Lower lobe of right lung (tissue), 2 donors: ENCODE results near the gene REXO5. TPM values are rescaled to one million over a fixed set of nuclear protein-coding genes. Genes with fewer than 3 reads are reported as not detected.

ENCODE experiments used
- ATAC-seq, 2 donors: fragments of 200-7000 bp; cut with Tn5 transposase; one replicate each; pipeline ENCODE4 v1.9.1; 2020 to 2022; ENCODE audit warnings: mild to moderate bottlenecking in 2 of 2, moderate library complexity in 2 of 2
- DNase-seq: peaks from one replicate; pipeline ENCODE4 v3.0.0-alpha.2; 2020
- H3K27ac ChIP-seq: fragments of 200-600 bp; one replicate; pipeline ENCODE4 v1.8.0; 2022
- H3K27me3 ChIP-seq: fragments of 200-600 bp; one replicate; pipeline ENCODE4 v1.8.0; 2022; ENCODE audit warnings: low read depth
- H3K36me3 ChIP-seq: fragments of 200-600 bp; one replicate; pipeline ENCODE4 v1.8.0; 2022; ENCODE audit warnings: mild to moderate bottlenecking
- H3K4me1 ChIP-seq: fragments of 200-600 bp; one replicate; pipeline ENCODE4 v1.8.0; 2022
- H3K4me3 ChIP-seq: fragments of 200-600 bp; one replicate; pipeline ENCODE4 v1.8.0; 2022; ENCODE audit warnings: mild to moderate bottlenecking
- H3K9me3 ChIP-seq: fragments of 200-600 bp; one replicate; pipeline ENCODE4 v1.8.0; 2022
- CTCF ChIP-seq: fragments of 200-600 bp; IDR thresholded peaks from one replicate; pipeline ENCODE4 v1.8.0; 2022; ENCODE audit warnings: antibody characterized with exemption, mild to moderate bottlenecking
- intact Hi-C: fragments of 100-400 bp; cut with DNase I; formaldehyde crosslinking; loops from one replicate; pipeline ENCODE4 v1.11.0; 2022
- total RNA-seq: library from RNA; stranded (reverse); fragmentation: NEBNext Ultra II Directional; extraction: Animal tissue kit (Norgen Biotek cat#: 25700); gene quantifications from one replicate; pipeline ENCODE4 v1.2.1, GENCODE V29; 2021
- donor health status: DM: no; HTN: yes; CAD: no; lungs with severe emphysema.

The REXO5 gene
- total RNA-seq, 1 donor from 2014 or later: 4.7 TPM

GRCh38 chr16:20894388-20894787 is 88.1 kb downstream of the REXO5 start:
- H3K4me1 ChIP-seq: peaks cover 39% of the 10 kb centered on the region

GRCh38 chr16:20897253-20897897 is 91.0 kb downstream of the REXO5 start:
- H3K27ac ChIP-seq: no peak overlapping the region
- no peak overlapping the region for H3K4me3 ChIP-seq
- TF ChIP-seq CTCF: no peak
- H3K27me3 ChIP-seq: no peaks in the 10 kb centered on the region
- peaks cover 40% of the 10 kb centered on the region for H3K4me1 ChIP-seq
- no peak for DNase-seq
- ATAC-seq: no peak
- H3K36me3 ChIP-seq: peaks cover 32% of the 10 kb centered on the region
- intact Hi-C loops: no loop called here
- no peaks in the 10 kb centered on the region for H3K9me3 ChIP-seq

More at GRCh38 chr16:20894388-20894787, 88.1 kb downstream of the REXO5 start:
- Histone ChIP-seq H3K9me3 (no peaks in the 10 kb centered on the region), H3K27ac (no peak overlapping the region), H3K27me3 (no peaks in the 10 kb centered on the region), H3K36me3 (peaks cover 32% of the 10 kb centered on the region), H3K4me3 (no peak overlapping the region)
- ATAC-seq (no peak), DNase-seq (no peak)
- no peak for TF ChIP-seq CTCF
- intact Hi-C loops: no loop called here

- Histone ChIP-seq H3K27ac (peak overlapping the region; percentile 7), H3K4me3 (no peak overlapping the region), H3K27me3 (no peaks in the 10 kb centered on the region), H3K36me3 (peaks cover 32% of the 10 kb centered on the region), H3K4me1 (peaks cover 45% of the 10 kb centered on the region), H3K9me3 (no peaks in the 10 kb centered on the region)
- ATAC-seq (no peak), DNase-seq (no peak)
- no peak for TF ChIP-seq CTCF
- intact Hi-C loops: no loop called here
Observed at GRCh38 chr16:20897922-20898321, 91.6 kb downstream of the REXO5 start.

DNA sequence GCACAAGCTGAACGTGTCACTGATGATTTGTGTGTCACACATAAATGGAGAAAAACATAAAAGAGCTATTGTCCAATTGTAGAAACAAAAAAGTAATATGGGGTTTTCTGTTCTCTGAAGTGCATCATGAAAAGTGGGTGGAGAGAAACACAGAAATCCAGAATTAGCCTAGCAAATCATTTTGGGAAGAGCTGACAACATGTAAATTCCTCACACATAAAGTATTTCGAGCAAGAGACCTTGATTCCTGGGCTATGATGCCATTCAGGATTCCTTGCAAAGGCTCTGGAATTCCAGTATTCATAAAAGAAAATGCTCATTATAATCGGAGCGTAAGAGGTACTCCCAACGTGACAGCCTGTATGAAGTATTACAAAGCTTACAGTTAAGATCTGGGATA is 92.7 kb downstream of the REXO5 start:
- Histone ChIP-seq H3K4me3 (peak overlapping the region; percentile 86), H3K4me1 (peaks cover 56% of the 10 kb centered on the region), H3K27ac (peak overlapping the region; percentile 98), H3K9me3 (no peaks in the 10 kb centered on the region), H3K27me3 (no peaks in the 10 kb centered on the region), H3K36me3 (peaks cover 27% of the 10 kb centered on the region)
- DNase-seq: no peak
- intact Hi-C loops: no loop called here
- no peak for TF ChIP-seq CTCF
- ATAC-seq: no peak

Other genes starting within 250 kb of the REXO5 start
- not detected for gene ACSM2B, start 230.2 kb upstream of the REXO5 start, total RNA-seq
- gene ACSM1, start 108.8 kb upstream of the REXO5 start, total RNA-seq: 0.53 TPM
- 41.3 TPM for gene THUMPD1, start 64.7 kb upstream of the REXO5 start, total RNA-seq
- gene ACSM3, start 42.5 kb upstream of the REXO5 start, total RNA-seq: 25.2 TPM
- gene ERI2, start 55 bp upstream of the REXO5 start, total RNA-seq: 17.6 TPM
- 20.7 TPM for gene DCUN1D3, start 93.8 kb downstream of the REXO5 start, total RNA-seq
- 23.3 TPM for gene LYRM1, start 94.2 kb downstream of the REXO5 start, total RNA-seq